Renal cortex interstitium (tissue), 11 donors: ENCODE data around the gene PDE11A. TPM values are rescaled to one million over a fixed set of nuclear protein-coding genes. Genes with fewer than 3 reads are reported as not detected.

Source experiments
- DNase-seq, 11 donors: peaks; one replicate each; pipeline ENCODE4 v3.0.0-alpha.2; 2013; ENCODE audit warnings: low read depth in 9 of 11, low spot score in 4 of 11; ENCODE audit errors: extremely low read depth in 1 of 11
- polyA plus RNA-seq, 3 donors: library from polyadenylated mRNA; unstranded; fragments of 120-200 nt; gene quantifications; one replicate each; pipeline ENCODE4 v1.2.1, GENCODE V29; 2013; ENCODE audit not compliant: insufficient read length in 3 of 3

PDE11A gene
- polyA plus RNA-seq, 3 donors = 6.0 to 8.2 (median 6.7) TPM

DNA sequence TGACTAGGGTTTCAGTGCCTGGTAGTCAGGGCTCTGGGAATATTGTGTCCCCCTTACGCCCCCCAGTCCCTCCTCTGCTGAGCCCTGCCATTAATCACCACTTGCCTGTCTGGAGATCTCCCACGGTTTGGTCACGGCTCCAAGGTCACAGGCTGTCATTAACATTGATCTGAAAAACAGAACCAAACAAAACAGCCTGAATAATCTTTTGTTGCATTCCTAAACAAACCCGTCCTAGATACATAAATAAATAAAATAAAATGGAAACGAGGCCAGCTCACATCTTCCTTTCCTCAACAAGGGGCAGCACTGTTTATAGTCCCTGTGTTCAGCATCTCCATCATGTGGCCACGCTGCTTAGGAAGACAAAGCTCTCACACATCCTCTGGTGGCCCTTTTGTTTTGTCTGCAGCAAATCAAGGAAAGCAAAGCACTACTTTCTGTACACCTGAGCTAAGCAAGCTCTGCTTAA is 397.2 kb downstream of the PDE11A start:
- peak in 5 of 11 donors; percentile 57 to 71 (median 59) for DNase-seq

DNA sequence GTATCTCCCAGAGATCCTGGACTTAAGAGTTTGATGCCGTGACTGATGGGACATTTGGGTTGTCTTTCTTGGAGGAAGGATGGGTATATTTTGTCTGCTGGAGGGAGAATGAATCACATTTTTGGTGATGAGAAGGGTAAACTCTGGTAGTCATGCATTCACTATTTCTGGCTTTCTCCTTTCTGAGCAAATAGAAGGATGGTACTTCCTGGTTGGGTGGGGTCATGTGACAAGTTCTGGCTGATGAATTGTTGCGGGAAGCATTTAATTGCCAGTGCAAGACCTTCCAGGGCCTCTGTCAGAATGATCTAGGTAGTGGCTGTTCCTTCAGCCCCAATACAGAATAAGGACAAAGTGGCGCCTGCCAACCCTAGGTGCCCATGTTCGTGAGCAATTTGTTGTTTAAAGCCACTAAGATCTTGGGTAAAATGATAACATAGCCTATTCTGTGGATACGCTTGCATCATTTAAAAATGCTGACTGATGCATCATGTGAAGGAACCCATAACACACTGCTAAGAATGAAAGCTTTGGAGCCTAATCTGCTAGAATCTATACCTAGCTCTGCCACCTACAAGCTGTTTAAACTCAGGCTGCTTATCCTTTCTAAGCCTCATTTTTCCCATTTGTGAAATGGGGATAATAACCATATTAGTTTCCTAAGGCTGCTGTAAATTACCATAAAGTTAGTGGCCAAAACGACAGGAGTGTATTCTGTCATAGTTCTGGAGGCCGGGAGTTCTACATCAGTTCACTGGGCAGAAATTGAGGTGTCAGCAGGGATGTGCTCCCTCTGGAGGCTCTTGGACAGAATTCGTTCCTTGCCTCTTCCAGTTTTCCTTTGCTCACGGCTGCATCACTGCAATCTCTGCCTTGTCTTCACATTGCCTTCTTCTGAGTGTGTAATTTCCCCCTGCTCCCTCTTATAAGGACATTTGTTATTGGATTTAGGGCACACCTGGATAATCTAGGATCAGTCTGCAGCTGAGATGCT is 398.7 kb downstream of the PDE11A start:
- no peak for DNase-seq

DNA sequence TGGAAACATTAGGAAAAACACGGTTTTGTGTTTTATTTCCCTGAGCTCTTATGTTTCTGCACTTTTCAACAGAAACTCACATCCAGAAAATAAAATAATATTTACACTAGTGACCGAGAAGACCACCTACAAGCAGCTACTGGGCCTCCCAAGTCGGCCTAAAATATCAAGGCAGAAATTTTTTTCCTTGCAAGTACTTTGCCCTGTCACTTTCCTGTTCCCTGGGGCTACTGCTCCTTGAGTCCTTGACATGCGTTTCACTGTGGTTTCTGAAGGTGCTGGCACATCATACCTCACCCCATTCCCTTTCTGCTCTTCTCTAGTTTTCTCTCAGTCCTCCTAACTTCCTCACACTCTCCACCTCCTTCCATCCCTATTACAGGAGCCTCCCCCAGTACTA is 400.9 kb downstream of the PDE11A start:
- no peak for DNase-seq

DNA sequence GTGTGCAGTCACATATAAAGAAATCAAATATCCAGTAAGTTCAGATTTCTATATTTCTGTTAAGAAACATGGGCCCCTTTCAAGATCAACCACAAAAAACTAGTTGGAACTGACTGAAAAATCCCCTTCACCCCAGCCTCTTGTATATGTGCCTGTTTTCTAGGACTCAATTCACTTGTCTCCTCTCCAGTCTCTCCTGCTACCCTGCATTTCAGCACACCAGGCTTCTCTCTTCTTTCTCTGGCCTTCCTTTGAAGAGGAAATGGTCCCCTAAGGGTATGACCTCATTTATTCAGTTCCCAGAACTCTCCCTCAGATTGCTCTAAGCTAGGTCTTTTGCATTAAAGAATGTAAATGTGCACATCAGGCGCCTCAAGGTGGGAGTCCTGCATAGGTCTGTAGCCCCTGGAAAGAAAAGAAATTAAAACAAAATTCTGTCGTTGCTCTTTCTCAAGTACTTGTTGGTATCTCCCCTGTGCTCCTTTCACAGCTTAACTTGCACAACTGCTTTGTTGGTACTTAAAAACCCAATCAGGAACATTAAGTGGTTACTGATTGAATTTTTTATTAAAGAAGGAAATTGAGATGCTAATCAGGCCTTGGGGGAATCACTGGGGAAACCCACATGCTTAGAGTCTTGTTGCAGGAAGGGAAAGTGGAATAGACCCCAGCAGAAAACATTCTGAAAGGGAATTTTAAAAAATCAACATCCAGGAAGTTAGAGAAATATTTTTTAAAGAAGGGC is 401.6 kb downstream of the PDE11A start:
- DNase-seq = no peak

DNA sequence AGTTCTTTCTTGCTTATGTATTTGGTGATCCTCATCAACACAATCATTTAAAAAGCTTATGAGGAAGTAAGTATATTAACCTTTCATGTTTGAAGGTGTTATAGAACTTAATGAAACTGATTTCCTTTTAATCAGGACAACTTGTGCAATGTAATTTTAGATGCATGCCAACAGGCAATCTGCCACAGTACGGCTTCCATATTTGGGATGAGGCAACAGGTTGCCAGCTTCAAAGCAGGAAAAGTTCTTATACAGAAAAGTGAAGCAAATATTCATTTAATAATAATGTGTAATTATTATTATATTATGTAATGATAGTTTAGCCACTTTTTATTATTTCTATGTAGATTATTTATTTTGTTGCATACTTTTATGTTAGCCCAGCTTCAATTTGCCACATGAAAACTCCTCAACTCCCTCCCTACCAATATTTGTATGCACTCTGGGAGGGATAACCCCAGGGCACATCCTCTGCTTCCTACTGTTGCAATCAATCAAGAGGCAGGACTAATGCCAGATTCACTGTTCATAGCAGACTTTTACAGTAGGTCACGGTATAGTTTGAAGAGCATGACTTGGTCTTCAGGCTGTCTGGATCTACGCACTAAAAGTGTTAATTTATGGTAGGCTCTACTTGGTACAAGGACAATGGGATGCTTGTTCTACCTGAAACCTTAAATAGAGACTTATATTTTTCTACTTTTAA is 402.8 kb downstream of the PDE11A start:
- DNase-seq = peak in 1 of 11 donors; percentile 41

DNA sequence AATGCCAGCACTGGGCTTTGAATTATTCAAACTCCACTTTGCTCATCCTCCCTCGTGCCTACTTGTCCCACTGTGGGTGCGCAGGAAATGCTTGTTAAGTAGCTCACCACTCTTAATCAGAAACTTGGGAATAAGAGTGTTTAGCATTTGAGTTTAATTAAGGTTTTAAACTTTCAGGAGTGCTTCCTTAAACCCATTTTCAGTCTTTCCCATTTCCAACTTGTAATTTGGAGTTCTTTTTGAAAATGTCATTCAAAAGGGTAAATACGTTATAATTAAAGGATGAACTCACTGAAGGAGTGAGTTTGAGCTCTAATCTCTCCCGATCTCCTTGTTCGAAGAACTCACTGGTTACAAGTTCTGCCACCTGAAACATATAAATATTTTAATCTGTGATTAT is 403.4 kb downstream of the PDE11A start:
- DNase-seq = no peak

DNA sequence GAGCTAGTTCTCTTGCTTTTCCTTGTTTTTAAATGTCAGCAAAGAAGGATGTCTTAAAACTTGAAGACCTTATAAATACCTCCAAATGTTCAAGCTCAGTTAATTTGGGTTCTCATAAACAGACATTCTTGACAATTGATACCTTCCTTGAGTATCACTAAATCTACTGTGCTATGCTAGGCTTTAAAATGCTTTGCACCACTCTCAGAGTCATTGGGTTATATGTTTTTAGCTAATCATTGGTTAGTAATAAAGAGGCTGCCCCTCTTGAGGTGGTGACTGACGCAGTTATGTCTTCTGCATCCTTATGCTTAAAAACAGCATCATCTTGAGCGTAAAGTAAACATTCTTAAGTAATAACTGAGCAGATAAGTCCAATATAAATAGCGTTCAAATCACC is 404.0 kb downstream of the PDE11A start:
- no peak for DNase-seq

DNA sequence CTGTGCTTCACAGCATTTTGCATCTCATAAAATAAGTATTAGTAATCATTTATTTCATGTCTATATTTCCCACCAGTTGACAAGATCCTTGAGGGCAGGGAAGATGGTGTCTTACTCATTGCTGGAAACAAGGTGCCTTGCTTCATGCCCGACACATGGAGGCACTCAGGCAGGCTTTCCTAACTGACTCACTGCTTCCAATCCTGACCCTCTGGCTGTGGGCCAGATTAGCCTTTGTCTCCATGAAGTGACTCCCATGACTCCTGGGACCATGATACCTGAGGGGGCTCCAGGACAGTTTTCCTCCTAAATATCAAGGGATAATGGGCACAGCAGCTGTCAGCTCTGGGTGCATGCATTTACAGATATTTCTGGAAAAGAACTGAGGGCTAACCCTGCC is 405.0 kb downstream of the PDE11A start:
- no peak for DNase-seq

DNA sequence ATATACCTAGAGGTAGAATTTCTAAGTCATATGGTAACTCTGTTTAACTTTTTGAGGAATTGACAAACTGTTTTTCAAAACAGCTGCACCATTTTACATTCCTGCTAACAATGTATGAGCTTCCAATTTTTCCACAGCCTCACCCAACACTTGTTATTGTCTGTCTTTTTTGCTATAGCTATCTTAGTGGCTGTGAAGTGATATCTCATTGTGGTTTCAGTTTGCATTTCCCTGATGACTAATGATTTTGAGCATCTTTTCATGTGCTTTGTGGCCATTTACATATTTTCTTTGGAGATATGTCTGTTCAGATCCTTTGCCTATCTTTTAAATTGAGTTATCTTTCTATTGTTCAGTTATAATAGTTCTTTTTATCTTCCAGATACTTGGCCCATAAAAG is 406.2 kb downstream of the PDE11A start:
- DNase-seq = no peak

DNA sequence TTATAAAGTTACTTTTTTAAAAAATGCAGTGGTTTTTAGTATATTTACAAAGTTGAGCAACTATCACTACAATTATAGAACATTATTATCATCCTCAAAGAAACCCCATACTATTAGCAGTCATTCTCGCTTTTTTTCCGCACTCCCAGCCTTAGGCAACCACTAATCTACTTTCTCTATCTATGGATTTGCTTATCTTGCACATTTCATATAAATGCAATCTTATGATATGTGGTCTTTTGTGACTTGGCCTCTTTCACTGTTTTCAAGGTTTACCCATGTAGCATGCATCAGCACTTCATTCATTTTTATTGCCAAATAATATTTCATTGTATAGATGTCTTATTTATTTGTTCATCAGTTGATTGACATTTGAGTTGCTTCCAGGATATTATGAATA is 406.6 kb downstream of the PDE11A start:
- no peak for DNase-seq

DNA sequence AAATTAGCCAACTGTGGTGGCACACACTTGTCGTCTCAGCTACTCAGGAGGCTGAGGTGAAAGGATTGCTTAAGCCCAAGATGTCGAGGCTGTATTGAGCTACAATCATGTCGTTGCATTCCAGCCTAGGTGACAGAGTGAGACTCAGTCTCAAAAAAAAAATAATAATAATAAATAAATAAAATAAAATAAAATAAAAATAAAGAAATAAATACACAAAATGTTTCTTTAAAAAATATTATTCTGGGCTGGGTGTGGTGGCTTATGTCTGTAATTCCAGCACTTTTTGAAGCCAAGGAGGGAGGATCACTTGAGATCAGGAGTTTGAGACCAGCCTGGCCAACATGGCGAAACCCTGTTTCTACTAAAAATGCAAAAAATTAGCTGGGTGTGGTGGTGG is 407.2 kb downstream of the PDE11A start:
- no peak for DNase-seq

DNA sequence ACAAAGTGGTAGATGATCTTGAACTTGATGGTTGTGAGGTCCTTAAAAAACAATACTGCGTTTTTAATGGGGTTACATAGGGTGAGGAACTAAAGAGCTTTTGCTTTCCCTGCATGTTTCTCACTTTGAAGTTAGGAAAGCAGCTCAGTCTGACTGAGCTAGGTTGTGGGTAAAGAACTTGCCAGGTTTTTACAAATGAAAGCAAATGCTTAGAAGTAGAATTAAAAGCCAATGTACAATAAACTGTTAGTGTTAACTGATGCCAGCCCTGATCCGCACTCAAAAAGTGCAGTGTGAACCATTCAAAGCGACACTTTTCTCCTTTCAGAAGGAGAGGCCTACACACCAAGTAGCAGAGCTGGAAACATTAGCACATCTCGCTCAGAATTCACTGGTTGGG is 409.7 kb downstream of the PDE11A start:
- no peak for DNase-seq

DNA sequence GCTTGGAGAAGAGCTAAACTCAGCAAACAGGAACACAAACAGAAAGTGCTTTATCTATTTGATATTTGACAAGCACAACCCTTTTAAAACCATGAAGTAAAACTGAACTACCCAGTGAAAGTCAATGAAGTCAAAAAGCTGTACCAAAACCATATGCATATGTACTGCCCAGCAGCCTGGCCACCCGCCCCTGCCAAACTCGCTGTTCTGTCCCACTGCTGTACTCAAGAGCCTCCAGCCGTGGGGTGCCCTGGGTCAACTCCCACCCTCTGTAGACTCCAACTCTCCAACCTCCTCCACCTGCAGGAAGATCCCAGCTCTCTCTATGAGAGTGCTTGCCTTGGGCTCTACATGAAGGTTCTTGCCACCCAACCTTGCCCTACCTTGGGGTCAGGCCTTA is 411.8 kb downstream of the PDE11A start:
- DNase-seq = no peak

DNA sequence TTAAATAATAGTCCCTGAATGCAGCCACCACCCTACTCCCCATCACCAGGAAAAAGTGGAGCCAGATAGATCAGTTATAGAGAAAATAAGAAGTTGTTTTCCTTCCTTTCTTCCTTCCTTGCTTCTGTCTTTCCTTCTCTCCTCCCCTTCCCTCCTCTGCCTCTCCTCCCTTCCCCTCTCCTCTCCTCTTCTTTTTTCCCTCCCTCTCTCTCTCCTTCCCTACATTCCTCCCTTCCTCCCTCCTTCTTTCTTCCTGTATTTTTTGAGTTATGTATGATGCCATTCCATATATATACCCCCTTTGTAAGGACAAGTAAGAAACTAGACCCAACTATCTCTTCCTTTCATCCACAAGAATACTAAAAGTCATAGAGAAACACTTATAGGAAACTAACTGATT is 414.3 kb downstream of the PDE11A start:
- DNase-seq = no peak

DNA sequence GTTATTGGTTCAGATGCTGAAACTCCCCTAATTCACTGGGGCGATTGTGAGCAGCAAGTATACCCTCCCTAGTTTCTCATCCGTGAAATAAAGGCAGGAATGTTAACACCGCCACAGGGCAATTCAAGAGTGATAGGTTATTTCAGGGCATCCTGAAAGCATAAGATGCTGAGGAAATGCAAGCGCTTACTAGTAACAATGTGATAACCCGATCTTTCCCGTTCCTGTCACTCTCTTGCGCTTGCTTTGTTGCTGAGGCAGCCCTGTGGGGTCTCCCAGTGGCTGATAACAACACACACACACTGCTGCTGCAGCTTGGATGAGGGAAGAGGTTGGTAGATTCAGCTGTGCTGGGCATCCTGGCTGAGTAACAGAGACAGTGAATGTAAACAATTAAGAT is 420.7 kb downstream of the PDE11A start:
- DNase-seq = peak in 4 of 11 donors; percentile 38 to 75 (median 64)

DNA sequence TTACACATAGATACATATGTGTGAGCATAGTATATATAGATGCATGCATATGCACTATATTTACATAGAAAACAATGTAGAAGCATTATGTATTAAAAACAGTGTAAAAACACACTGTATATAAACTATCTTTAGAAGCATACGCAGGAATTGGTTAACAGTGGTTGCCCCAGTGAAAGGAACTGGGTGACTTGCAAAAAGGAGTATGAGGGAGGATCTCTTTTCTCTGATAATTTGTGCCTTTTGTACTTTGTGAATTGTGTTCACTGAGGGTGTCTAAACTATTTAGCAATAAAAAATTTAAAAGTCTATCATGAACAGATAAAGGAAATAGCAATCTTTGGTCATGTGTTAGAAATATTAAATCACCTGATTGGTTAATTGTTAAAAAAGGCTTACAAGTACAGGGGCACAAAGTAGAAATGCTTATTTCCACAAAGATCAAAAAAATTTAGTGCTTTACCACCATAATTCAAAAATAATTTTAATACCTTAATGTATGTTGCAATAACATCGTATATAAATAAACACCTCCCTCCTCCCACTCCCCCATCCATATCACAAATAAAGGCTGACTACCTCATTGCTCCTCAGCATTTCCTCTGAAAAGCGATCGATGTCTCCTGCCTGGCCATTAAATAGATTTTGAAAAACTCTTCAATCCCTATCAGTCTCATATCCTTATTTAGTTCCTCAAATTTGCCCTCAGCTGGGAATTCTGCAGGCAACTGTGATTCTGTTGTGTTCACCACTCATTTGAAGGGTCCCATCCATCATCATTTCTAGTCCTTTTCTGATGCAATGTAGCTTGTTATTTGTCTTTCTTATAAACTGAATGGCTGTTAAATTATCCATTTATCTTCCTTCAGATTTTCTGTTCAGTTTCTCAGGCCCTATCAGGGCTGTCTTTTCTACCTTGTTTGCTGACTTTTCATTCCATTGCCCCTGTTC is 422.7 kb downstream of the PDE11A start:
- DNase-seq = no peak

DNA sequence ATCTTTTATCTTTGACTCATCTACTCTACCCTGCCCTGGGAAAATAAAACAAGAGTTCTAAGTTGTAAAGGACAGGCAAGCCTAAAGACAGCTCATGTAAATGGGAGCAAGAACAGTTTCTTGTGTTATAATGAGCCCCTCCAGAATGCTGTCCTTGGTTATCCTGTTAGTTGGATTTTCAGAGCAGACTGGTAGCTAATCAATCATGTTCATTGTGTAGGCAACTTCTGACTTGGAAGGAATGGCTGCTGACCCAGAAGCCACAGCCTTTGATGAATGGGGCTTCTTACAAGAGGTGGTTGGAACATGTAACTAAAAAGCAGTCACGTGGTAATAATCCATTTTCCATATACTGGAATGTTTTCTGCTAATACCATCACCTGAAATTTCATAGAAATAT is 425.8 kb downstream of the PDE11A start:
- no peak for DNase-seq

DNA sequence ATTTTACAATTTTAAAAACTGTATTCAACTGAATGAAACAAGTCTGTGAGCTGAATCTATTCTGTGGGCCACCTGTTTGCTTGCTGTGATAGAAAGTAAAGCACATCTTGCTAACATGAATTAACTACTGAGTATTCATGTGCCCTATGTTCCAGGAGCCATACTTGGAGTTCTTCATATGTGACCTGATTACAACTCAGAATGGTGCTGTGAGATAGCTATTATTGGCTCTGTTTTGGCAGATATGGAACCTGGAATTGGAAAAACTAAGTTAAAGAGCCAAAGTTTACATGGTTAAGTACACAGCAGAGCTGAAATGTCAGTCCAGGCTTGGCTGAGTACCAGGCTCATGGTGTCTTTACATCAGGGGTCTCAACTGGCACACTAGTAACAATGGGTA is 426.3 kb downstream of the PDE11A start:
- no peak for DNase-seq
